Epithelial cell of esophagus (primary cell): ENCODE data around the gene KIF5A.

Experiments used
- DNase-seq: peaks from one replicate; pipeline ENCODE4 v3.0.0; 2010; ENCODE audit warnings: low read depth
- H3K4me3 ChIP-seq: 2 replicates; pipeline ENCODE4 v1.5.1; 2011; ENCODE audit warnings: mild to moderate bottlenecking, low read length, control low read depth
- CTCF ChIP-seq: IDR thresholded peaks from 2 replicates; pipeline ENCODE4 v1.5.1; 2011; ENCODE audit warnings: low read depth, mild to moderate bottlenecking, low read length, control low read depth, inconsistent platforms; ENCODE audit not compliant: insufficient read depth; ENCODE audit errors: missing control alignments

KIF5A gene

GRCh38 chr12:57518176-57518919 is 31.5 kb upstream of the KIF5A start:
- TF ChIP-seq CTCF: no peak
- H3K4me3 ChIP-seq: peak overlapping the region; percentile 98
- no peak for DNase-seq

GRCh38 chr12:57518920-57519795 is 30.7 kb upstream of the KIF5A start:
- DNase-seq: peak; percentile 39
- peak overlapping the region; percentile 98 for H3K4me3 ChIP-seq
- no peak for TF ChIP-seq CTCF

- H3K4me3 ChIP-seq: peak overlapping the region; percentile 98
- DNase-seq: peak; percentile 24
- TF ChIP-seq CTCF: no peak
Measured at GRCh38 chr12:57519796-57520052, 30.1 kb upstream of the KIF5A start.

- peak; percentile 98 for DNase-seq
- no peak for TF ChIP-seq CTCF
- H3K4me3 ChIP-seq: peak within 1 kb of the TSS; percentile 98
Measured at GRCh38 chr12:57520053-57520818, 29.6 kb upstream of the KIF5A start, which contains the start of gene DDIT3. Gene DDIT3, minus strand, starts transcription at chr12:57520514. Its CDS starts 3,108 bp downstream, at chr12:57517406.

GRCh38 chr12:57521525-57522010 is 28.3 kb upstream of the KIF5A start:
- no peak overlapping the region for H3K4me3 ChIP-seq
- peak; percentile 60 for DNase-seq
- TF ChIP-seq CTCF: peak; percentile 2

GRCh38 chr12:57522011-57522886 is 27.6 kb upstream of the KIF5A start, which contains the start of gene MBD6:
Gene MBD6, plus strand, starts transcription at chr12:57522824. Its CDS starts 1,480 bp downstream, at chr12:57524304.
- no peak for TF ChIP-seq CTCF
- peak within 1 kb of the TSS; percentile 92 for H3K4me3 ChIP-seq
- peak; percentile 91 for DNase-seq
